Articular chondrocyte of knee joint (primary cell): ENCODE results near the gene PCDHGA4. TPM values are rescaled to one million over a fixed set of nuclear protein-coding genes. Genes with fewer than 3 reads are reported as not detected.

Source experiments
- total RNA-seq: library from RNA; depleted of rRNA; stranded (reverse); fragments of >200 nt; gene quantifications from 2 replicates; pipeline ENCODE4 v1.2.3, GENCODE V29; 2012

The PCDHGA4 gene
- total RNA-seq = 6.7 and 8.9 TPM in 2 replicates

GRCh38 chr5:141354900-141355469 is at the start of gene PCDHGA4:
Gene PCDHGA4, plus strand, starts transcription at chr5:141355021. Its CDS starts 87 bp downstream, at chr5:141355108.

GRCh38 chr5:141320225-141321169 is 34.3 kb upstream of the PCDHGA4 start, which contains the start of gene TAF7:
Gene TAF7, minus strand, starts transcription at chr5:141320784. Its CDS starts 740 bp downstream, at chr5:141320044.

GRCh38 chr5:141330299-141331080 is 24.3 kb upstream of the PCDHGA4 start, which contains the start of gene PCDHGA1:
Gene PCDHGA1, plus strand, starts transcription at chr5:141330514.

GRCh38 chr5:141338538-141339306 is 16.1 kb upstream of the PCDHGA4 start, which contains the start of gene PCDHGA2:
Gene PCDHGA2, plus strand, starts transcription at chr5:141338760.

GRCh38 chr5:141343242-141343952 is 11.4 kb upstream of the PCDHGA4 start, which contains the start of gene PCDHGA3:
Gene PCDHGA3, plus strand, starts transcription at chr5:141343829. Its CDS starts 205 bp downstream, at chr5:141344034.

GRCh38 chr5:141349917-141350619 is 4.8 kb upstream of the PCDHGA4 start, which contains the start of gene PCDHGB1:
Gene PCDHGB1, plus strand, starts transcription at chr5:141350099. Its CDS starts 162 bp downstream, at chr5:141350261.

GRCh38 chr5:141359790-141360426 is 5.1 kb downstream of the PCDHGA4 start, which contains the start of gene PCDHGB2:
Gene PCDHGB2, plus strand, starts transcription at chr5:141359994. Its CDS starts 142 bp downstream, at chr5:141360136.

GRCh38 chr5:141363952-141364660 is 9.3 kb downstream of the PCDHGA4 start, which contains the start of gene PCDHGA5:
Gene PCDHGA5, plus strand, starts transcription at chr5:141364162. Its CDS starts 169 bp downstream, at chr5:141364331.

GRCh38 chr5:141369994-141370848 is 15.4 kb downstream of the PCDHGA4 start, which contains the start of gene PCDHGB3:
Gene PCDHGB3, plus strand, starts transcription at chr5:141370242. Its CDS starts 153 bp downstream, at chr5:141370395.

GRCh38 chr5:141373673-141374317 is 19.0 kb downstream of the PCDHGA4 start, which contains the start of gene PCDHGA6:
Gene PCDHGA6, plus strand, starts transcription at chr5:141373891. Its CDS starts 193 bp downstream, at chr5:141374084.

GRCh38 chr5:141382469-141383294 is 27.9 kb downstream of the PCDHGA4 start, which contains the start of gene PCDHGA7:
Gene PCDHGA7, plus strand, starts transcription at chr5:141382742. Its CDS starts 158 bp downstream, at chr5:141382900.

GRCh38 chr5:141387557-141388311 is 32.9 kb downstream of the PCDHGA4 start, which contains the start of gene PCDHGB4:
Gene PCDHGB4, plus strand, starts transcription at chr5:141387698. Its CDS starts 187 bp downstream, at chr5:141387885.

GRCh38 chr5:141392429-141393198 is 37.8 kb downstream of the PCDHGA4 start, which contains the start of gene PCDHGA8:
Gene PCDHGA8, plus strand, starts transcription at chr5:141392633. Its CDS starts 181 bp downstream, at chr5:141392814.

